Measurements from ENCODE around the gene CBS. TPM values are rescaled to one million over a fixed set of nuclear protein-coding genes. Genes with fewer than 3 reads are reported as not detected.
"Not testable (repeated sequence)": the region's sequence is repeated elsewhere in the genome, so short reads cannot be mapped to it uniquely, and the experiment has no call there.

Gene CBS
- total and polyA plus RNA-seq, 2 donors (not counting 1 experiment from before 2014, with no cell fraction given): 0.15 to 2.0 TPM

DNA sequence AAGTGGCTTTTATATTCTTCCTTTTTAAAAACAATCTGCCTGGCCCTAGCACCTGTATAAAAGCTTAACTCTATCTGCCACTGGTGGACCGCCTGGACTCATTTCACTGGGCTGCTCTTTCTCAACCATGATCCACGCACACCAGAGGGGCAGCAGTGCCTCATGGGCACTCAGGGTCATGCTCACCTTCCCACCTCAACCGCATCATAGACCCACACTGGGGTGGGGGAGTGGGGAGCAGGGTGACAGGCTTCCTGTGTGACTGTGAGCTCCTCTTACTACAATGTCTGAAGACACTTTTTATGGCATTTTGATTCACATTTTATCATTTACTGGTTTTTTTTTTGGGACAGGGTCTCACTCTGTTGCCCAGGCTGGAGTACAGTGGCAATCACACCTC, 15.3 kb upstream of the CBS start:
- H3K79me2 ChIP-seq (ENCODE audit: control insufficient read depth, insufficient read depth, low read length); H3K9ac ChIP-seq (ENCODE audit: low read length); H4K20me1 ChIP-seq (ENCODE audit: control insufficient read depth, insufficient read depth, low read length, poor library complexity, severe bottlenecking); DNase-seq; H3K4me3 ChIP-seq (ENCODE audit: control extremely low read depth in 1 of 5, extremely low read depth in 1 of 5, insufficient read depth in 1 of 5, low read depth in 2 of 5, low read length in 4 of 5); H2AFZ ChIP-seq (ENCODE audit: insufficient read depth, low read depth, low read length, poor library complexity, severe bottlenecking); H3K4me1 Mint-ChIP-seq; CTCF ChIA-PET; intact Hi-C loops (cut with micrococcal nuclease); H3K9me3 Mint-ChIP-seq (ENCODE audit: insufficient read depth); H3K27me3 Mint-ChIP-seq; ATAC-seq (ENCODE audit: low read depth); H3K4me2 ChIP-seq (replicated peaks; ENCODE audit: low read depth, low read length, poor library complexity, severe bottlenecking); H3K4me3 Mint-ChIP-seq; POLR2A ChIA-PET; H3K27me3 ChIP-seq (replicated peaks in 1 of 4; ENCODE audit: control extremely low read depth in 1 of 4, control insufficient read depth in 3 of 4, insufficient read depth in 4 of 4, low read length in 3 of 4); H3K4me1 ChIP-seq (ENCODE audit: control insufficient read depth in 2 of 2, insufficient read depth in 2 of 2, low read length in 2 of 2); H3K27ac Mint-ChIP-seq; H3K36me3 ChIP-seq (replicated peaks in 1 of 2; ENCODE audit: control extremely low read depth in 1 of 2, control insufficient read depth in 1 of 2, extremely low read depth in 1 of 2, insufficient read depth in 2 of 2, low read length in 1 of 2); H3K27ac ChIP-seq (ENCODE audit: low read length in 2 of 2); H3K9me3 ChIP-seq (ENCODE audit: control extremely low read depth in 1 of 3, control insufficient read depth in 2 of 3, insufficient read depth in 1 of 3, low read length in 2 of 3): not testable (repeated sequence)
- no CpG with 5 or more reads among the region's 3 CpGs for WGBS (ENCODE audit: insufficient coverage)

DNA sequence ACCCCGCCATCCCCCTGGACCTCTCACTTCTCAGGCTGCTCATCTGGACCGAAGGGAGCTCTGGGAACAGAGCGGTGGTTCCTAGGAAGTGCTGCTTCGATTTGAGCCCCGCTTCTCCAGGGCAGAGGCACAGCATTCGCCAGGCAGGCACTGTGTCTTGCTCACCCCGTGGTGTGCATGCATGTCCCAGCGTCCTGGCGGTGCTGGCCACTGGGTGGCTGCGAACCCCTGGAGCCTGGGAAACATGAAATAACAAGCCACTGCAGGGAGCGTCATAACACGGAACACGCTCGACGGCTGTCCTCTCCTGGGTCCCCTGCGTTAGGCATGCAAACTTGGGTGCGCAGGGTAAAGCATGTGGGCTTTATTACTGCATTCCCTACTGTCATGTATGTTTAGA, 13.8 kb upstream of the CBS start:
- H4K20me1 ChIP-seq (ENCODE audit: control insufficient read depth, insufficient read depth, low read length, poor library complexity, severe bottlenecking); H3K4me2 ChIP-seq (replicated peaks; ENCODE audit: low read depth, low read length, poor library complexity, severe bottlenecking); CTCF ChIA-PET; H3K36me3 ChIP-seq (replicated peaks in 1 of 2; ENCODE audit: control extremely low read depth in 1 of 2, control insufficient read depth in 1 of 2, extremely low read depth in 1 of 2, insufficient read depth in 2 of 2, low read length in 1 of 2); H3K9me3 Mint-ChIP-seq (ENCODE audit: insufficient read depth); H3K9ac ChIP-seq (ENCODE audit: low read length); H3K27me3 Mint-ChIP-seq; H3K27me3 ChIP-seq (replicated peaks in 1 of 4; ENCODE audit: control extremely low read depth in 1 of 4, control insufficient read depth in 3 of 4, insufficient read depth in 4 of 4, low read length in 3 of 4); H3K27ac ChIP-seq (ENCODE audit: low read length in 2 of 2); H3K27ac Mint-ChIP-seq; H3K9me3 ChIP-seq (ENCODE audit: control extremely low read depth in 1 of 3, control insufficient read depth in 2 of 3, insufficient read depth in 1 of 3, low read length in 2 of 3); DNase-seq; H3K4me3 ChIP-seq (ENCODE audit: control extremely low read depth in 1 of 5, extremely low read depth in 1 of 5, insufficient read depth in 1 of 5, low read depth in 2 of 5, low read length in 4 of 5); H3K4me3 Mint-ChIP-seq; H3K4me1 Mint-ChIP-seq; H3K4me1 ChIP-seq (ENCODE audit: control insufficient read depth in 2 of 2, insufficient read depth in 2 of 2, low read length in 2 of 2); intact Hi-C loops (cut with micrococcal nuclease); H3K79me2 ChIP-seq (ENCODE audit: control insufficient read depth, insufficient read depth, low read length); POLR2A ChIA-PET; ATAC-seq (ENCODE audit: low read depth); H2AFZ ChIP-seq (ENCODE audit: insufficient read depth, low read depth, low read length, poor library complexity, severe bottlenecking): not testable (repeated sequence)
- no CpG with 5 or more reads among the region's 17 CpGs for WGBS (ENCODE audit: insufficient coverage)

DNA sequence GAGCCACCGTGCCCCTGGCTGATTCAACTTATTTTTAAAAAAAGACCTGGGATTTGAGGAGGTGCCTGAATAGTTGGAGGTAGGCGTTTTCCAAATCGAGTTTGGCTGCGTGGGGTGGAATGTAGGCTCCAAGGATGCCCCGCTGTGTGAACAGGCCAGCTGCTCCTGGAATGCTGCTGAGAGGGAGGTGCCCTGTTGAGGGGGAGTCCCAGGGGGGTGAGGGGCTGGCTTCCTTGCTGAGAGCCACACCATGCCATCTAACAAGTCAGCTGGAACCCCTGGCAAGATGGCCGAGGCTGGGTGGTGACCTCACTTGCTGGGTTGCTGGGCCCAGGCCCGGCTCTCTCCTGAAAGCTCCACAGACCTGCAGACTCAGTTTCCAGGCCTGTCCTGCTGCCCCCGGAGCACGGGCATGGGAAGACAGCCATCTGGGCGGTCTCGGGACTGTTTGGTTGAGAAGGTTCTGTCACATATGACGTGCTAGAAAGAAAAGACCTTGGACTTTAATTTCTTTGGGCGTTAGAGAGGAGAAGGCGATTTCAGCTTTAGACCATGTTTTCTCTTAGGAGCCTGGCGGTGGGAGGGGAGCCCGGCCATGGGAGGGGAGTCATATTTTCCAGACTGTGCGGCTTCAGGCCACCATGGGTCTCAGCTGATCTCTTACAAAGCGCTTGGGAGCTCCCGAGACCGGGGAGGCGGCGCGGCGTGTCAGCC, 7.1 kb upstream of the CBS start:
- H3K9me3 ChIP-seq (ENCODE audit: control extremely low read depth in 1 of 3, control insufficient read depth in 2 of 3, insufficient read depth in 1 of 3, low read length in 2 of 3); H3K4me1 Mint-ChIP-seq; CTCF ChIA-PET; H3K4me1 ChIP-seq (ENCODE audit: control insufficient read depth in 2 of 2, insufficient read depth in 2 of 2, low read length in 2 of 2); H2AFZ ChIP-seq (ENCODE audit: insufficient read depth, low read depth, low read length, poor library complexity, severe bottlenecking); POLR2A ChIA-PET; H3K79me2 ChIP-seq (ENCODE audit: control insufficient read depth, insufficient read depth, low read length); H4K20me1 ChIP-seq (ENCODE audit: control insufficient read depth, insufficient read depth, low read length, poor library complexity, severe bottlenecking); H3K4me3 ChIP-seq (ENCODE audit: control extremely low read depth in 1 of 5, extremely low read depth in 1 of 5, insufficient read depth in 1 of 5, low read depth in 2 of 5, low read length in 4 of 5); H3K27ac ChIP-seq (ENCODE audit: low read length in 2 of 2); H3K27ac Mint-ChIP-seq; H3K4me3 Mint-ChIP-seq; H3K4me2 ChIP-seq (replicated peaks; ENCODE audit: low read depth, low read length, poor library complexity, severe bottlenecking); H3K9me3 Mint-ChIP-seq (ENCODE audit: insufficient read depth); H3K27me3 Mint-ChIP-seq; H3K36me3 ChIP-seq (replicated peaks in 1 of 2; ENCODE audit: control extremely low read depth in 1 of 2, control insufficient read depth in 1 of 2, extremely low read depth in 1 of 2, insufficient read depth in 2 of 2, low read length in 1 of 2); H3K9ac ChIP-seq (ENCODE audit: low read length); intact Hi-C loops (cut with micrococcal nuclease); DNase-seq; ATAC-seq (ENCODE audit: low read depth); H3K27me3 ChIP-seq (replicated peaks in 1 of 4; ENCODE audit: control extremely low read depth in 1 of 4, control insufficient read depth in 3 of 4, insufficient read depth in 4 of 4, low read length in 3 of 4): not testable (repeated sequence)
- WGBS (ENCODE audit: insufficient coverage): no CpG with 5 or more reads among the region's 24 CpGs

DNA sequence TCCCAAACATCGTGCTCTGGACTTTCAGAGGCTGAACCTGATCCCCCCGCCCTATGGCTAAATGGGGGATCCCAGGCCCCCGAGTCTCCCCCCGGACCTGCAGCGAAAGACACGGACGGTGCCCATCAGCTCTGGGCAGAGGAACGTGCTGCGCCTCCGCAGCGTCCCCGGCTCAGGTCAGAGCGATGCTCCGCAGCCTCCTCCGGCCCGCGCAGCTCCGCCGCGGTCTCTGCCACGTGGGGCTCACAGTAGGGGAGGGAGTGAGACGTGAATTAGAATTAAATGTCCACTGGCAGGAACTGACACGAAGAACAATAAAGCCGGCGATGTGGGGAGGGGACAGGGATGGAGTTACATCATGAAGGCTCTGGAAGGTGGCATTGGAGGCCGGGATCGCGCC, 1.0 kb upstream of the CBS start:
- not testable (repeated sequence) for H3K27ac Mint-ChIP-seq

More for the DNA sequence above, 1.0 kb upstream of the CBS start:
- H3K36me3 ChIP-seq (replicated peaks in 1 of 2; ENCODE audit: control extremely low read depth in 1 of 2, control insufficient read depth in 1 of 2, extremely low read depth in 1 of 2, insufficient read depth in 2 of 2, low read length in 1 of 2); H3K27me3 ChIP-seq (replicated peaks in 1 of 4; ENCODE audit: control extremely low read depth in 1 of 4, control insufficient read depth in 3 of 4, insufficient read depth in 4 of 4, low read length in 3 of 4); H3K9me3 ChIP-seq (ENCODE audit: control extremely low read depth in 1 of 3, control insufficient read depth in 2 of 3, insufficient read depth in 1 of 3, low read length in 2 of 3); H3K9ac ChIP-seq (ENCODE audit: low read length); H3K27me3 Mint-ChIP-seq; H3K4me2 ChIP-seq (replicated peaks; ENCODE audit: low read depth, low read length, poor library complexity, severe bottlenecking); intact Hi-C loops (cut with micrococcal nuclease); DNase-seq; H4K20me1 ChIP-seq (ENCODE audit: control insufficient read depth, insufficient read depth, low read length, poor library complexity, severe bottlenecking); H3K4me1 ChIP-seq (ENCODE audit: control insufficient read depth in 2 of 2, insufficient read depth in 2 of 2, low read length in 2 of 2); H2AFZ ChIP-seq (ENCODE audit: insufficient read depth, low read depth, low read length, poor library complexity, severe bottlenecking); H3K79me2 ChIP-seq (ENCODE audit: control insufficient read depth, insufficient read depth, low read length); POLR2A ChIA-PET; H3K9me3 Mint-ChIP-seq (ENCODE audit: insufficient read depth); H3K27ac ChIP-seq (ENCODE audit: low read length in 2 of 2); CTCF ChIA-PET; H3K4me3 Mint-ChIP-seq; H3K4me3 ChIP-seq (ENCODE audit: control extremely low read depth in 1 of 5, extremely low read depth in 1 of 5, insufficient read depth in 1 of 5, low read depth in 2 of 5, low read length in 4 of 5); H3K4me1 Mint-ChIP-seq: not testable (repeated sequence)
- peak; percentile 36 for ATAC-seq (ENCODE audit: low read depth)
- WGBS (ENCODE audit: insufficient coverage): no CpG with 5 or more reads among the region's 28 CpGs
